ENCODE data around the gene FCN1. TPM values are rescaled to one million over a fixed set of nuclear protein-coding genes. Genes with fewer than 3 reads are reported as not detected.

Gene FCN1
- total RNA-seq, 3 donors from 2014 or later = 0.46 to 6.0 (median 3.3) TPM

GRCh38 chr9:134928436-134929192, 10.9 kb upstream of the FCN1 start:
- Histone ChIP-seq H3K4me1 (ENCODE audit: low read depth) (no peaks in the 10 kb centered on the region), H3K4me3 (no peak overlapping the region), H3K36me3 (ENCODE audit: low read depth) (no peaks in the 10 kb centered on the region), H3K9me3 (no peaks in the 10 kb centered on the region)
- DNase-seq = no peak
- ATAC-seq = no peak
- TF ChIP-seq, protein P1, sequence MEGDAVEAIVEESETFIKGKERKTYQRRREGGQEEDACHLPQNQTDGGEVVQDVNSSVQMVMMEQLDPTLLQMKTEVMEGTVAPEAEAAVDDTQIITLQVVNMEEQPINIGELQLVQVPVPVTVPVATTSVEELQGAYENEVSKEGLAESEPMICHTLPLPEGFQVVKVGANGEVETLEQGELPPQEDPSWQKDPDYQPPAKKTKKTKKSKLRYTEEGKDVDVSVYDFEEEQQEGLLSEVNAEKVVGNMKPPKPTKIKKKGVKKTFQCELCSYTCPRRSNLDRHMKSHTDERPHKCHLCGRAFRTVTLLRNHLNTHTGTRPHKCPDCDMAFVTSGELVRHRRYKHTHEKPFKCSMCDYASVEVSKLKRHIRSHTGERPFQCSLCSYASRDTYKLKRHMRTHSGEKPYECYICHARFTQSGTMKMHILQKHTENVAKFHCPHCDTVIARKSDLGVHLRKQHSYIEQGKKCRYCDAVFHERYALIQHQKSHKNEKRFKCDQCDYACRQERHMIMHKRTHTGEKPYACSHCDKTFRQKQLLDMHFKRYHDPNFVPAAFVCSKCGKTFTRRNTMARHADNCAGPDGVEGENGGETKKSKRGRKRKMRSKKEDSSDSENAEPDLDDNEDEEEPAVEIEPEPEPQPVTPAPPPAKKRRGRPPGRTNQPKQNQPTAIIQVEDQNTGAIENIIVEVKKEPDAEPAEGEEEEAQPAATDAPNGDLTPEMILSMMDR (IDR thresholded peaks at IDR 0.05) = no peak
- intact Hi-C loops (cut with DNase I, micrococcal nuclease) = no loop called here

DNA sequence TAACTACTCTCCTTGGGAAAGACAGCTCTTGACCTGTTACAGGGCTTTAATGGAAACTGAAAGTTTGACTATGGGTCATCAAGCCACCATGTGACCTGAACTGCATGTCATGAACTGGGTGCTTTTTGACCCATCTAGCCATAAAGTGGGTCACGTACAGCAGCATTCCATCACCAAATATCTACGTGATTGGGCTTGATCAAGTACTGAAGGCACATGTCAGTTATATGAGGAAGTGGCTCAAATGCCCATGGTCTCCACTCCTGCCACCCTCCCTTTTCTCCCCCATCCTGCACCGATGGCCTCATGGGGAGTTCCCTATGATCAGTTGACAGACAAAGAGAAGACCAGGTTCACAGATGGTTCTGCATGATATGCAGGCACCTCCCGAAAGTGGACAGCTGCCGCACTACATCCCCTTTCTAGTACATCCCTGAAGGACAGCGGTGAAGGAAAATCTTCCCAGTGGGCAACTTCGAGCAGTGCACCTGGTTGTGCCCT, 7.3 kb upstream of the FCN1 start:
- TF ChIP-seq, protein P1 (IDR thresholded peaks at IDR 0.05) = no peak
- H3K9me3 ChIP-seq = no peaks in the 10 kb centered on the region
- no peaks in the 10 kb centered on the region for H3K36me3 ChIP-seq (ENCODE audit: low read depth)
- DNase-seq = no peak
- H3K4me1 ChIP-seq (ENCODE audit: low read depth) = no peaks in the 10 kb centered on the region
- H3K4me3 ChIP-seq = no peak overlapping the region
- ATAC-seq = no peak
- intact Hi-C loops (cut with DNase I, micrococcal nuclease) = no loop called here

- ATAC-seq = no peak
- Histone ChIP-seq H3K9me3 (no peaks in the 10 kb centered on the region), H3K4me3 (no peak overlapping the region), H3K36me3 (ENCODE audit: low read depth) (no peaks in the 10 kb centered on the region), H3K4me1 (ENCODE audit: low read depth) (no peaks in the 10 kb centered on the region)
- no peak for DNase-seq
- TF ChIP-seq, protein P1 (IDR thresholded peaks at IDR 0.05) = no peak
- intact Hi-C loops (cut with DNase I, micrococcal nuclease) = no loop called here
These were observed 5.8 kb upstream of the FCN1 start for GRCh38 chr9:134923466-134923865.

GRCh38 chr9:134922932-134923240, 5.2 kb upstream of the FCN1 start:
- no peak for ATAC-seq

GRCh38 chr9:134922066-134922931, 4.6 kb upstream of the FCN1 start:
- DNase-seq = no peak
- no peaks in the 10 kb centered on the region for H3K4me1 ChIP-seq (ENCODE audit: low read depth)
- H3K36me3 ChIP-seq (ENCODE audit: low read depth) = no peaks in the 10 kb centered on the region
- no peaks in the 10 kb centered on the region for H3K9me3 ChIP-seq
- no peak overlapping the region for H3K4me3 ChIP-seq
- TF ChIP-seq, protein P1 (IDR thresholded peaks at IDR 0.05) = no peak
- peak; percentile 42 for ATAC-seq
- intact Hi-C loops (cut with DNase I, micrococcal nuclease) = no loop called here

More at GRCh38 chr9:134922932-134923240, 5.2 kb upstream of the FCN1 start:
- DNase-seq = no peak
- TF ChIP-seq, protein P1 (IDR thresholded peaks at IDR 0.05) = no peak
- H3K36me3 ChIP-seq (ENCODE audit: low read depth) = no peaks in the 10 kb centered on the region
- H3K4me3 ChIP-seq = no peak overlapping the region
- H3K9me3 ChIP-seq = no peaks in the 10 kb centered on the region
- no peaks in the 10 kb centered on the region for H3K4me1 ChIP-seq (ENCODE audit: low read depth)
- intact Hi-C loops (cut with DNase I, micrococcal nuclease) = no loop called here
